ENCODE measurements around the gene TIPARP.

DNA sequence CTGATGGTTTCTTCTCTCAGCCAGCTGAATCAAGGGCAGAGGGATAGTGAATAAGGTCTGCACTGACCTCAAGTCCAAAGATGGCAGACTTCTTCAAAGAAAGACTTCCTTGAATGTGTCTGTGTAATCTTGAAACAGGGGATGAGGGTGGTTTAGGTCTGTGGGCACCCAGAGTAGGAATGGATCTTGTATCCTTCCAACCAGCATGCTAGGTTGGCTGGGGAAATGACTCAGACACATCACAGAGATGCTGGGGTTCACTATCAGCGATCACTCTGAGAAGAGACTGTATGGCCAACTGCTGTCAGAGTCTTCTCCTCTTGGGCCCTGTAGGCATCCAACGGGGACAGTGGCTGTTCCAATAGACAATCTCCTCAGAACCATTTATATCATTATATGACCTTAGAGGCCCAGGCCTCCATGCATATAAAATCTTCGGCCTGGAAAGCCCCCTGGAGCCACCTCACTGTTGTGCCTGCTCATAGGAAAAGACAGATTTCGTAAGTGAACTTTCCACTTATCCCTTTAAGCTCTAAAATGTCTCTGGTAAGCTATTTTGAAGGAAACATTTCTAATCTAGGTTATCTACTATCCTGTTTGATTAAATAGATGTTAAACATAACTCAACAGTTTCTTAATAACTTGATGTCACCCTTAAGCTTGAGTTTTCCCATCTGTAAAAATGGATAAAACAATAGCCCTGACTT, 58.5 kb downstream of the TIPARP start:
- TF ChIP-seq, protein P1, sequence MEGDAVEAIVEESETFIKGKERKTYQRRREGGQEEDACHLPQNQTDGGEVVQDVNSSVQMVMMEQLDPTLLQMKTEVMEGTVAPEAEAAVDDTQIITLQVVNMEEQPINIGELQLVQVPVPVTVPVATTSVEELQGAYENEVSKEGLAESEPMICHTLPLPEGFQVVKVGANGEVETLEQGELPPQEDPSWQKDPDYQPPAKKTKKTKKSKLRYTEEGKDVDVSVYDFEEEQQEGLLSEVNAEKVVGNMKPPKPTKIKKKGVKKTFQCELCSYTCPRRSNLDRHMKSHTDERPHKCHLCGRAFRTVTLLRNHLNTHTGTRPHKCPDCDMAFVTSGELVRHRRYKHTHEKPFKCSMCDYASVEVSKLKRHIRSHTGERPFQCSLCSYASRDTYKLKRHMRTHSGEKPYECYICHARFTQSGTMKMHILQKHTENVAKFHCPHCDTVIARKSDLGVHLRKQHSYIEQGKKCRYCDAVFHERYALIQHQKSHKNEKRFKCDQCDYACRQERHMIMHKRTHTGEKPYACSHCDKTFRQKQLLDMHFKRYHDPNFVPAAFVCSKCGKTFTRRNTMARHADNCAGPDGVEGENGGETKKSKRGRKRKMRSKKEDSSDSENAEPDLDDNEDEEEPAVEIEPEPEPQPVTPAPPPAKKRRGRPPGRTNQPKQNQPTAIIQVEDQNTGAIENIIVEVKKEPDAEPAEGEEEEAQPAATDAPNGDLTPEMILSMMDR (tag by site-specific recombination; IDR thresholded peaks at IDR 0.05), result no peak
- TF ChIP-seq ZNF660 (tag by site-specific recombination; IDR thresholded peaks at IDR 0.05), result no peak
- no peak for TF ChIP-seq ATF2 (tag by site-specific recombination; IDR thresholded peaks at IDR 0.05; ENCODE audit: low read depth)
- no peak for TF ChIP-seq GLI4 (tag by site-specific recombination; IDR thresholded peaks at IDR 0.05)
- no peak for TF ChIP-seq ZNF175 (tag by site-specific recombination; IDR thresholded peaks at IDR 0.05)
- TF ChIP-seq ZNF48 (tag by site-specific recombination; IDR thresholded peaks at IDR 0.05), result no peak

Data from HEK293 (cell line).